H9 (cell line): ENCODE results near the gene MAD1L1. TPM values are rescaled to one million over a fixed set of nuclear protein-coding genes. Genes with fewer than 3 reads are reported as not detected.

Source experiments
- DNase-seq: peaks from one replicate; pipeline ENCODE4 v3.0.0-alpha.2; 2017
- H2AFZ ChIP-seq: one replicate; pipeline ENCODE4 v1.6.1; 2013; ENCODE audit warnings: mild to moderate bottlenecking, low read length, control low read depth, moderate library complexity
- H2AK5ac ChIP-seq: 2 replicates; pipeline ENCODE4 v1.6.1; 2013; ENCODE audit warnings: low read length, control low read depth, mixed read lengths; ENCODE audit not compliant: insufficient read length
- H2BK120ac ChIP-seq: one replicate; pipeline ENCODE4 v1.6.1; 2013; ENCODE audit warnings: low read depth, mild to moderate bottlenecking, low read length, control low read depth, inconsistent platforms; ENCODE audit not compliant: poor library complexity, severe bottlenecking
- H2BK12ac ChIP-seq: 2 replicates; pipeline ENCODE4 v1.6.1; 2013; ENCODE audit warnings: low read length, control low read depth, mixed read lengths, low read depth; ENCODE audit not compliant: insufficient read length
- H2BK15ac ChIP-seq: 2 replicates; pipeline ENCODE4 v1.6.1; 2013; ENCODE audit warnings: low read depth, low read length, control low read depth
- H2BK20ac ChIP-seq: one replicate; pipeline ENCODE4 v1.6.1; 2013; ENCODE audit warnings: low read depth, mild to moderate bottlenecking, low read length, control low read depth, inconsistent platforms; ENCODE audit not compliant: poor library complexity, severe bottlenecking
- H2BK5ac ChIP-seq: 2 replicates; pipeline ENCODE4 v1.6.1; 2013; ENCODE audit warnings: low read length, control low read depth, mixed read lengths; ENCODE audit not compliant: insufficient read length
- H3K14ac ChIP-seq: 2 replicates; pipeline ENCODE4 v1.6.1; 2013; ENCODE audit warnings: low read length, control low read depth; ENCODE audit not compliant: insufficient read depth
- H3K18ac ChIP-seq: 2 replicates; pipeline ENCODE4 v1.6.1; 2013; ENCODE audit warnings: low read depth, mild to moderate bottlenecking, mixed read lengths, low read length, control low read depth; ENCODE audit not compliant: insufficient read length
- H3K23ac ChIP-seq: 2 replicates; pipeline ENCODE4 v1.6.1; 2013; ENCODE audit warnings: low read length, control low read depth, mixed read lengths, low read depth; ENCODE audit not compliant: insufficient read length
- H3K23me2 ChIP-seq: 2 replicates; pipeline ENCODE4 v1.6.1; 2013; ENCODE audit warnings: low read depth, mild to moderate bottlenecking, mixed read lengths, low read length, control low read depth; ENCODE audit not compliant: insufficient read length, poor library complexity, severe bottlenecking
- H3K27ac ChIP-seq: 2 replicates; pipeline ENCODE4 v1.5.1; 2013; ENCODE audit warnings: low read length, control low read depth, mixed read lengths, low read depth; ENCODE audit not compliant: insufficient read length
- H3K27me3 ChIP-seq: 2 replicates; pipeline ENCODE4 v1.6.1; 2013; ENCODE audit warnings: low read length, control low read depth, inconsistent platforms; ENCODE audit not compliant: insufficient read depth
- H3K4ac ChIP-seq: 2 replicates; pipeline ENCODE4 v1.6.1; 2013; ENCODE audit warnings: low read depth, mild to moderate bottlenecking, control low read depth, inconsistent platforms, low read length, moderate library complexity
- H3K4me1 ChIP-seq: 2 replicates; pipeline ENCODE4 v1.6.1; 2013; ENCODE audit warnings: low read length, control low read depth, inconsistent platforms; ENCODE audit not compliant: insufficient read depth
- H3K4me2 ChIP-seq: 2 replicates; pipeline ENCODE4 v1.6.1; 2013; ENCODE audit warnings: low read length, control low read depth, mixed read lengths; ENCODE audit not compliant: insufficient read length, insufficient read depth
- H3K56ac ChIP-seq: 2 replicates; pipeline ENCODE4 v1.6.1; 2013; ENCODE audit warnings: low read depth, mild to moderate bottlenecking, mixed read lengths, low read length, control low read depth; ENCODE audit not compliant: insufficient read length
- H3K79me1 ChIP-seq: 2 replicates; pipeline ENCODE4 v1.6.1; 2013; ENCODE audit warnings: low read depth, mild to moderate bottlenecking, moderate library complexity, low read length, control low read depth, inconsistent platforms; ENCODE audit not compliant: insufficient read depth, poor library complexity, severe bottlenecking
- H3K79me2 ChIP-seq: 2 replicates; pipeline ENCODE4 v1.6.1; 2013; ENCODE audit warnings: low read length, control low read depth, inconsistent platforms; ENCODE audit not compliant: insufficient read depth
- H3K9ac ChIP-seq: 2 replicates; pipeline ENCODE4 v1.6.1; 2013; ENCODE audit warnings: low read length, control low read depth, mixed read lengths; ENCODE audit not compliant: insufficient read length; ENCODE audit errors: extremely low read depth
- H3K9me3 ChIP-seq: one replicate; pipeline ENCODE4 v1.6.1; 2013; ENCODE audit warnings: low read depth, low read length, inconsistent platforms; ENCODE audit not compliant: control insufficient read depth
- H3T11ph ChIP-seq: one replicate; pipeline ENCODE4 v1.6.1; 2013; ENCODE audit warnings: mild to moderate bottlenecking, low read length, control low read depth, inconsistent platforms
- H4K20me1 ChIP-seq: one replicate; pipeline ENCODE4 v1.6.1; 2013; ENCODE audit not compliant: control insufficient read depth, insufficient read length, insufficient read depth
- H4K5ac ChIP-seq: 2 replicates; pipeline ENCODE4 v1.6.1; 2013; ENCODE audit warnings: low read depth, mild to moderate bottlenecking, mixed read lengths, low read length, control low read depth; ENCODE audit not compliant: insufficient read length
- H4K8ac ChIP-seq: replicated peaks from 2 replicates; pipeline ENCODE4 v1.6.1; 2013; ENCODE audit warnings: low read length, control low read depth, mixed read lengths, low read depth; ENCODE audit not compliant: insufficient read length
- H4K91ac ChIP-seq: 2 replicates; pipeline ENCODE4 v1.6.1; 2013; ENCODE audit warnings: low read depth, mild to moderate bottlenecking, moderate library complexity, mixed read lengths, low read length, control low read depth; ENCODE audit not compliant: insufficient read length
- H3K27ac Mint-ChIP-seq, 3 experiments: 2 replicates in 2 of 3; 3 replicates in 1 of 3; pipeline ENCODE4 v1.8.0; 2020 to 2021; ENCODE audit warnings: mixed read lengths in 3 of 3, mild to moderate bottlenecking in 1 of 3, moderate library complexity in 1 of 3
- H3K27me3 Mint-ChIP-seq: 2 replicates; pipeline ENCODE4 v1.8.0; 2021; ENCODE audit warnings: low read depth, mild to moderate bottlenecking, moderate library complexity, mixed read lengths
- H3K36me3 Mint-ChIP-seq, 3 experiments: 2 replicates in 2 of 3; 3 replicates in 1 of 3; pipeline ENCODE4 v1.8.0; 2020 to 2021; ENCODE audit warnings: low read depth in 3 of 3, mixed read lengths in 3 of 3; ENCODE audit not compliant: insufficient read depth in 1 of 3
- H3K4me1 Mint-ChIP-seq, 2 experiments: 2 replicates each; pipeline ENCODE4 v1.8.0; 2020; ENCODE audit warnings: mixed read lengths in 2 of 2
- H3K4me3 Mint-ChIP-seq, 2 experiments: 2 replicates in 1 of 2; 3 replicates in 1 of 2; pipeline ENCODE4 v1.8.0; 2020 to 2021; ENCODE audit warnings: mild to moderate bottlenecking in 2 of 2, mixed read lengths in 2 of 2, moderate library complexity in 1 of 2
- H3K9me3 Mint-ChIP-seq, 2 experiments: 2 replicates in 1 of 2; 3 replicates in 1 of 2; pipeline ENCODE4 v1.8.0; 2020; ENCODE audit warnings: mild to moderate bottlenecking in 2 of 2, mixed read lengths in 2 of 2, moderate library complexity in 1 of 2
- CTCF ChIP-seq: fragments of 200-600 bp; sonication (generic); conservative IDR thresholded peaks from 3 replicates; pipeline ENCODE4 v1.8.0; 2021; ENCODE audit warnings: antibody characterized with exemption, mild to moderate bottlenecking
- WGBS: extraction: QIAGEN DNeasy Blood & Tissue Kit; methylation state at CpG from one replicate; pipeline ENCODE4 v1.1.7; 2013; ENCODE audit warnings: missing lambda C conversion rate, low lambda C conversion rate, mixed read lengths; ENCODE audit not compliant: insufficient read length; ENCODE audit errors: extremely low coverage; 5-methylcytosine and 5-hydroxymethylcytosine counted together
- total RNA-seq: library from RNA; stranded (reverse); gene quantifications from 2 replicates; pipeline ENCODE4 v1.2.1, GENCODE V29; 2021

Gene MAD1L1
- total RNA-seq, 1 experiment from 2014 or later = 39.0 TPM

GRCh38 chr7:2214636-2215035 lies 18.1 kb downstream of the MAD1L1 start:
- H3K36me3 Mint-ChIP-seq = peaks cover 58 to 87% (median 84%) of the 10 kb centered on the region in 3 experiments
- H3K4me1 ChIP-seq = no peaks in the 10 kb centered on the region
- H4K8ac ChIP-seq = no peak overlapping the region
- TF ChIP-seq CTCF = no peak
- no peak overlapping the region for H2BK20ac ChIP-seq
- H3K27me3 Mint-ChIP-seq = peaks cover 2% of the 10 kb centered on the region
- no peak overlapping the region for H2AK5ac ChIP-seq
- DNase-seq = no peak
- H3K18ac ChIP-seq = no peak overlapping the region
- no peak overlapping the region for H2BK15ac ChIP-seq
- H2BK120ac ChIP-seq = no peak overlapping the region
- no peak overlapping the region for H4K5ac ChIP-seq
- H4K20me1 ChIP-seq = no peaks in the 10 kb centered on the region
- H3K79me2 ChIP-seq = no peaks in the 10 kb centered on the region
- no peak overlapping the region for H3K56ac ChIP-seq
- H3K4me2 ChIP-seq = no peak overlapping the region
- no peak overlapping the region for H3K23ac ChIP-seq
- H4K91ac ChIP-seq = no peak overlapping the region
- H2AFZ ChIP-seq = no peak overlapping the region
- H3T11ph ChIP-seq = no peak overlapping the region
- H3K27ac Mint-ChIP-seq = no peak overlapping the region; a peak in 1 of 7 replicates
- no peaks in the 10 kb centered on the region for H3K23me2 ChIP-seq
- H3K4me3 Mint-ChIP-seq = no peak overlapping the region
- H3K9ac ChIP-seq = no peak overlapping the region
- peaks cover 1 to 5% of the 10 kb centered on the region in 2 experiments; a peak in 3 of 5 replicates for H3K9me3 Mint-ChIP-seq
- no peaks in the 10 kb centered on the region for H3K27me3 ChIP-seq
- no CpG with 5 or more reads among the region's 9 CpGs for WGBS
- H2BK12ac ChIP-seq = no peak overlapping the region
- H3K79me1 ChIP-seq = no peaks in the 10 kb centered on the region
- H3K4me1 Mint-ChIP-seq = no peaks in the 10 kb centered on the region
- H3K9me3 ChIP-seq = no peaks in the 10 kb centered on the region
- no peak overlapping the region for H2BK5ac ChIP-seq
- H3K27ac ChIP-seq = no peak overlapping the region
- no peak overlapping the region for H3K14ac ChIP-seq
- H3K4ac ChIP-seq = no peak overlapping the region
